Esophagus (tissue), 2 donors: ENCODE data around the gene OR1L4. TPM values are rescaled to one million over a fixed set of nuclear protein-coding genes. Genes with fewer than 3 reads are reported as not detected.

Experiments used
- polyA plus RNA-seq, 2 donors: library from polyadenylated mRNA; stranded (reverse); fragments of 200-250 nt; gene quantifications; one replicate each; pipeline ENCODE4 v1.2.3, GENCODE V29; 2013
- donor health status: healthy with polysubstance abuse.
- donor health status: Bipolar disorder and iron deficiency.

The OR1L4 gene
- polyA plus RNA-seq, 2 donors, result not detected

Other genes with a start within 250 kb of the OR1L4 start
- not detected for gene OR1J1, start 246.1 kb upstream of the OR1L4 start, polyA plus RNA-seq
- under 1 TPM in 1 of 2 donors, not detected in 1; 0.04 TPM for gene OR1J2, start 213.2 kb upstream of the OR1L4 start, polyA plus RNA-seq
- not detected for gene OR1J4, start 204.8 kb upstream of the OR1L4 start, polyA plus RNA-seq
- not detected for gene OR1N1, start 196.7 kb upstream of the OR1L4 start, polyA plus RNA-seq
- not detected for gene OR1N2, start 170.9 kb upstream of the OR1L4 start, polyA plus RNA-seq
- under 1 TPM in 1 of 2 donors, not detected in 1; 0.01 TPM for gene OR1L8, start 140.6 kb upstream of the OR1L4 start, polyA plus RNA-seq
- not detected for gene OR1Q1, start 109.3 kb upstream of the OR1L4 start, polyA plus RNA-seq
- not detected for gene OR1B1, start 66.4 kb upstream of the OR1L4 start, polyA plus RNA-seq
- gene OR1L1, start 62.3 kb upstream of the OR1L4 start, polyA plus RNA-seq, result not detected
- gene OR1L3, start 48.9 kb upstream of the OR1L4 start, polyA plus RNA-seq, result not detected
- gene OR1L6, start 18.3 kb downstream of the OR1L4 start, polyA plus RNA-seq, result not detected
- gene OR5C1, start 64.9 kb downstream of the OR1L4 start, polyA plus RNA-seq, result not detected
- gene OR1K1, start 76.1 kb downstream of the OR1L4 start, polyA plus RNA-seq, result not detected
- 1 to 10 TPM; 6.7 to 7.3 TPM for gene PDCL, start 104.6 kb downstream of the OR1L4 start, polyA plus RNA-seq
- gene RC3H2, start 181.4 kb downstream of the OR1L4 start, polyA plus RNA-seq, result 1 to 10 TPM; 8.5 to 9.2 TPM
- gene ZBTB6, start 189.3 kb downstream of the OR1L4 start, polyA plus RNA-seq, result 1 to 10 TPM; 1.7 to 3.1 TPM
- gene ZBTB26, start 207.5 kb downstream of the OR1L4 start, polyA plus RNA-seq, result 1 to 10 TPM; 2.0 to 2.1 TPM
- gene RABGAP1, start 217.0 kb downstream of the OR1L4 start, polyA plus RNA-seq, result 10 to 100 TPM; 12.0 to 16.4 TPM